ENCODE results near the gene USP34. TPM values are rescaled to one million over a fixed set of nuclear protein-coding genes. Genes with fewer than 3 reads are reported as not detected.

The USP34 gene
- total RNA-seq, 4 donors from 2014 or later, result 124 to 147 (median 135) TPM

DNA sequence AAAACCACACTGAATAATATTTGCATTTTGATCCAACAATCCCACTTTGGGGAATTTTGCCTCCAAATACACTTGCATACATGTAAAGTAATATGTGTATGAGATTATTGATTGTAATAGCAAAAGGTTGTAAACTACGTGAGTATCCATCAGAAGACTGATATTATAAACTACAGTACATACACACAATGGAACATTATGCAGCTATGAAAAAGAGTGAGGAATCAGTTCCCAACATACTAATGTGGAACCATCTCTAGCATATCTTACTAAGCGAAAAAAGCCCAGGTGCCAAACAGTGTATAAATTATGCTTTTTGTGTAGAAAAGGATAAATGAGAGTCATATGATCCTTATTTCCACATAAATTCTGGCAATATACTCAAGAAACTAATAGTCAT is 324.9 kb downstream of the USP34 start:
- ATAC-seq (ENCODE audit: low FRiP score), result no peak
- TF ChIP-seq, protein P1, sequence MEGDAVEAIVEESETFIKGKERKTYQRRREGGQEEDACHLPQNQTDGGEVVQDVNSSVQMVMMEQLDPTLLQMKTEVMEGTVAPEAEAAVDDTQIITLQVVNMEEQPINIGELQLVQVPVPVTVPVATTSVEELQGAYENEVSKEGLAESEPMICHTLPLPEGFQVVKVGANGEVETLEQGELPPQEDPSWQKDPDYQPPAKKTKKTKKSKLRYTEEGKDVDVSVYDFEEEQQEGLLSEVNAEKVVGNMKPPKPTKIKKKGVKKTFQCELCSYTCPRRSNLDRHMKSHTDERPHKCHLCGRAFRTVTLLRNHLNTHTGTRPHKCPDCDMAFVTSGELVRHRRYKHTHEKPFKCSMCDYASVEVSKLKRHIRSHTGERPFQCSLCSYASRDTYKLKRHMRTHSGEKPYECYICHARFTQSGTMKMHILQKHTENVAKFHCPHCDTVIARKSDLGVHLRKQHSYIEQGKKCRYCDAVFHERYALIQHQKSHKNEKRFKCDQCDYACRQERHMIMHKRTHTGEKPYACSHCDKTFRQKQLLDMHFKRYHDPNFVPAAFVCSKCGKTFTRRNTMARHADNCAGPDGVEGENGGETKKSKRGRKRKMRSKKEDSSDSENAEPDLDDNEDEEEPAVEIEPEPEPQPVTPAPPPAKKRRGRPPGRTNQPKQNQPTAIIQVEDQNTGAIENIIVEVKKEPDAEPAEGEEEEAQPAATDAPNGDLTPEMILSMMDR (IDR thresholded peaks at IDR 0.05), result no peak
- DNase-seq (ENCODE audit: low spot score), result no peak

DNA sequence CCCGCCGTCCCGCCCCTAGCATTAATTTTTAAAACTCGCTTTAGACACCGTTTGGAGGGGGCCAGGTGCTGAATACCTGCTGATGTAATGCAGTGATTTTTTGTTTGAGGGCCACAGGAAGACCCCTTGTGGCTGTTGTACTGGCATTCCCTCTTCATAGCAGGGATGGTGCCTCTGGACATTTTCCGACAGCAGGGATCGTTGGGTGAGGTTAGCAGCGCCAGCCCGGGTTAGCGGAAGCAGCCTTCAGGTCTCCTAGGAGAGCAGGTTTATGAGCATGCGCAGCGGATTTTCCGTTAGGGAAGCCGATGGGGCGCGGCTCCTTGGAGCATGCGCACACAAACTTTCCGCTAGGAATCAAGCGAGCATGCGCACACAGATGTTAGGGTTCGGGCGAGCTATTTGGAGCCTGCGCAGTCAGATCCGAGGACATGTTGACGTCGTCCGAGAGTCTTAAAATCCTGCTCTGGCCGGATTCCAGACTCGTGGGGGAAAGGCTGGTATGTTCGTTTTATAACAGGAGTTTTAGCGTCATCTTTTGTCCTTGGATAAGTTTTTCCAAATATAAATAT is 326.1 kb downstream of the USP34 start:
- TF ChIP-seq, protein P1 (IDR thresholded peaks at IDR 0.05), result no peak
- ATAC-seq (ENCODE audit: low FRiP score) (peak; percentile 99), DNase-seq (ENCODE audit: low spot score) (peak; percentile 75)

DNA sequence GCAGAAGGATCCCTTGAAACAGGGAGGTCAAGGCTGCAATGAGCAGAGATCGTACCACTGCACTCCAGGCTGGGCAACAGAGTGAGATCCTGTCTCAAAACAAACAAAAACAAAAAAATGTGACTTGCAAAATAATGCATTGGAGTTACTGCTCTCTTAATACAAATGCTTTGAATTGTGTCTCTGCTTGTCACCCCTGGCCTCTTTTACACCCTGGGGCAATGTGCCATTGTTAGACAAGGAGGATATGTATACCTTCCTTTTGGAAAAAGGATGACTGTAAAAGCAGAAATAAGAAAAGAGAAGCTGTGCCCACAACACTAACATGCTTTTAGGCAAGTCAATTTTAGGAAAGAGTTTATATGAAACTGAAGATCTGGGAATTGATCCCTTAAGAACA is 329.7 kb downstream of the USP34 start:
- TF ChIP-seq, protein P1 (IDR thresholded peaks at IDR 0.05), result no peak
- no peak for ATAC-seq (ENCODE audit: low FRiP score)
- DNase-seq (ENCODE audit: low spot score), result no peak

DNA sequence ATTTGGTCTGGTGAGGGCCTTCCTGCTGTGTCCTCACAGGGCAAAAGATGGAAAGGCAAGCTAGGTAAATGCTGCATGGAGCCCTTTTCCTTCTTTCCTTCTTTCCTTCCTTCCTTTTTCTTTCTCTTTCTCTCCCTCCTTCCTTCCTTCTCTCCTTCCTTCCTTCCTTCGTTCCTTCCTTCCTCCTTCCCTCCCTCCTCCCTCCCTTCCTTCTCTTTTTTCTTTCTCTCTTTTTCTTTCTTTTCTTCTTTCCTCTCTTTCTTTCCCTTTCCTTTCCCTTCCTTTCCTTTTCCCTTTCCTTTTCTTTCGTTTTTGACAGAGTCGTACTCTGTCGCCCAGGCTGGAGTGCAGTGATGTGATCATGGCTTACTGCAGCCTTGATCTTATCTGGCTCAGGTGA is 332.0 kb downstream of the USP34 start:
- TF ChIP-seq, protein P1 (IDR thresholded peaks at IDR 0.05), result no peak
- no peak for DNase-seq (ENCODE audit: low spot score)
- no peak for ATAC-seq (ENCODE audit: low FRiP score)

Small RNA genes within 50 kb of the gene (small RNA-seq; reads per million reads assigned to genes)
- gene SNORA70B, result not detected

Other genes starting within 250 kb of the USP34 start
- 10 to 100 TPM; 49.7 to 96.6 (median 73.1) TPM for gene XPO1, start 67.3 kb upstream of the USP34 start, total RNA-seq